ENCODE data around the gene TESPA1.

- TF ChIP-seq CTCF (conservative IDR thresholded peaks at IDR 0.05; ENCODE audit: low read depth in 2 of 2) (no peak), POLR2AphosphoS5 (IDR thresholded peaks at IDR 0.05; ENCODE audit: low read depth) (no peak), ETS1 (IDR thresholded peaks at IDR 0.05) (no peak), ZNF331 (CRISPR knock-in tag; IDR thresholded peaks at IDR 0.05; ENCODE audit: low read depth) (no peak), REST (IDR thresholded peaks at IDR 0.05; ENCODE audit: unreplicated experiment) (no peak), ZNF114 (CRISPR knock-in tag; IDR thresholded peaks at IDR 0.05) (no peak), EZH2 (IDR thresholded peaks at IDR 0.05; ENCODE audit: low read depth, unreplicated experiment) (no peak), CREB1 (CRISPR knock-in tag; IDR thresholded peaks at IDR 0.05; ENCODE audit: low read depth) (no peak), STAT1 (IDR thresholded peaks at IDR 0.05; ENCODE audit: unreplicated experiment) (no peak), JUNB (IDR thresholded peaks at IDR 0.05; ENCODE audit: unreplicated experiment) (no peak)
Measured at GRCh38 chr12:54989829-54990228, 5.3 kb upstream of the TESPA1 start.

Data from GM23338 (cell line).